CD4-positive, alpha-beta T cell treated with Interleukin-17A for 1 hour (primary cell): Measurements from ENCODE around the gene CALHM6.
"Not testable (repeated sequence)": the region's sequence is repeated elsewhere in the genome, so short reads cannot be mapped to it uniquely, and the experiment has no call there.

ENCODE experiments used
- DNase-seq: peaks from one replicate; pipeline ENCODE4 v3.0.0-alpha.2; 2020

Gene CALHM6

GRCh38 chr6:116483616-116484015 lies 22.4 kb downstream of the CALHM6 start:
- DNase-seq, result no peak

GRCh38 chr6:116485559-116486184 lies 24.5 kb downstream of the CALHM6 start:
- DNase-seq, result no peak

- DNase-seq, result no peak
These were observed 30.6 kb downstream of the CALHM6 start for GRCh38 chr6:116491610-116492330.

GRCh38 chr6:116492331-116493067 lies 31.3 kb downstream of the CALHM6 start:
- DNase-seq, result no peak

- DNase-seq, result not testable (repeated sequence)
These were observed 34.0 kb downstream of the CALHM6 start for GRCh38 chr6:116495161-116495560.

- DNase-seq, result no peak
These were observed 36.0 kb downstream of the CALHM6 start for GRCh38 chr6:116497113-116497676.

GRCh38 chr6:116500969-116501433 lies 39.8 kb downstream of the CALHM6 start:
- DNase-seq, result no peak

GRCh38 chr6:116507324-116507723 lies 46.1 kb downstream of the CALHM6 start:
- no peak for DNase-seq

GRCh38 chr6:116508527-116508926 lies 47.4 kb downstream of the CALHM6 start:
- no peak for DNase-seq

GRCh38 chr6:116511424-116512110 lies 50.4 kb downstream of the CALHM6 start, which contains the start of gene CALHM5:
Gene CALHM5 (plus strand): TSS chr6:116511639. CDS start chr6:116511697, 58 bp downstream.
- no peak for DNase-seq

- DNase-seq, result no peak
These were observed 51.0 kb downstream of the CALHM6 start for GRCh38 chr6:116512111-116512559.

- no peak for DNase-seq
These were observed 51.6 kb downstream of the CALHM6 start for GRCh38 chr6:116512734-116513133.
